ENCODE data around the gene SLC38A7. TPM values are rescaled to one million over a fixed set of nuclear protein-coding genes. Genes with fewer than 3 reads are reported as not detected.

Gene SLC38A7
- total RNA-seq, 1 experiment from 2014 or later = 21.3 TPM

- POLR2A ChIA-PET (ENCODE audit: low non-redundant PET) = no interaction called here
- CTCF ChIA-PET = no interaction called here
- Histone ChIP-seq H3K4me1 (ENCODE audit: insufficient read depth, low read length, poor library complexity, severe bottlenecking) (peaks cover 5% of the 10 kb centered on the region), H3K27ac (ENCODE audit: low read depth, low read length, poor library complexity, severe bottlenecking) (peak overlapping the region; percentile 70), H3K27me3 (replicated peaks; ENCODE audit: insufficient read depth, low read depth, low read length, poor library complexity) (no peaks in the 10 kb centered on the region), H3K9me3 (ENCODE audit: low read depth, low read length, poor library complexity, severe bottlenecking) (no peaks in the 10 kb centered on the region), H3K36me3 (ENCODE audit: insufficient read depth, low read length, poor library complexity, severe bottlenecking) (no peaks in the 10 kb centered on the region), H3K4me3 (ENCODE audit: low read depth, low read length, poor library complexity, severe bottlenecking) (peak overlapping the region; percentile 76)
- TF ChIP-seq CTCF (conservative IDR thresholded peaks at IDR 0.05; ENCODE audit: low read depth, low read length) (no peak), EZH2 (IDR thresholded peaks at IDR 0.05; ENCODE audit: borderline replicate concordance, low read depth, low read length, poor library complexity, severe bottlenecking) (no peak)
- DNase-seq (ENCODE audit: low spot score) = no peak
- intact Hi-C loops (cut with micrococcal nuclease; ENCODE audit: unreplicated experiment) = no loop called here
- BruUV-seq (replicated peaks) = no TSS peak
These were observed 48.7 kb upstream of the SLC38A7 start for GRCh38 chr16:58733248-58733670.

GRCh38 chr16:58732545-58733247 is 48.1 kb upstream of the SLC38A7 start:
- peak overlapping the region; percentile 76 for H3K4me3 ChIP-seq (ENCODE audit: low read depth, low read length, poor library complexity, severe bottlenecking)
- ChIA-PET CTCF (no interaction called here), POLR2A (ENCODE audit: low non-redundant PET) (no interaction called here)
- peaks cover 5% of the 10 kb centered on the region for H3K4me1 ChIP-seq (ENCODE audit: insufficient read depth, low read length, poor library complexity, severe bottlenecking)
- no peaks in the 10 kb centered on the region for H3K27me3 ChIP-seq (replicated peaks; ENCODE audit: insufficient read depth, low read depth, low read length, poor library complexity)
- H3K27ac ChIP-seq (ENCODE audit: low read depth, low read length, poor library complexity, severe bottlenecking) = no peak overlapping the region
- TF ChIP-seq CTCF (conservative IDR thresholded peaks at IDR 0.05; ENCODE audit: low read depth, low read length) = no peak
- TF ChIP-seq EZH2 (IDR thresholded peaks at IDR 0.05; ENCODE audit: borderline replicate concordance, low read depth, low read length, poor library complexity, severe bottlenecking) = no peak
- H3K9me3 ChIP-seq (ENCODE audit: low read depth, low read length, poor library complexity, severe bottlenecking) = no peaks in the 10 kb centered on the region
- intact Hi-C loops (cut with micrococcal nuclease; ENCODE audit: unreplicated experiment) = no loop called here
- DNase-seq (ENCODE audit: low spot score) = no peak
- no peaks in the 10 kb centered on the region for H3K36me3 ChIP-seq (ENCODE audit: insufficient read depth, low read length, poor library complexity, severe bottlenecking)
- TSS peak; percentile 50 for BruUV-seq (replicated peaks)

- Histone ChIP-seq H3K27ac (ENCODE audit: low read depth, low read length, poor library complexity, severe bottlenecking) (no peak overlapping the region), H3K4me3 (ENCODE audit: low read depth, low read length, poor library complexity, severe bottlenecking) (no peak overlapping the region), H3K9me3 (ENCODE audit: low read depth, low read length, poor library complexity, severe bottlenecking) (no peaks in the 10 kb centered on the region), H3K4me1 (ENCODE audit: insufficient read depth, low read length, poor library complexity, severe bottlenecking) (peaks cover 5% of the 10 kb centered on the region), H3K27me3 (replicated peaks; ENCODE audit: insufficient read depth, low read depth, low read length, poor library complexity) (no peaks in the 10 kb centered on the region), H3K36me3 (ENCODE audit: insufficient read depth, low read length, poor library complexity, severe bottlenecking) (no peaks in the 10 kb centered on the region)
- intact Hi-C loops (cut with micrococcal nuclease; ENCODE audit: unreplicated experiment) = no loop called here
- ChIA-PET POLR2A (ENCODE audit: low non-redundant PET) (no interaction called here), CTCF (no interaction called here)
- BruUV-seq (replicated peaks) = no TSS peak
- DNase-seq (ENCODE audit: low spot score) = no peak
- TF ChIP-seq CTCF (conservative IDR thresholded peaks at IDR 0.05; ENCODE audit: low read depth, low read length) = no peak
- TF ChIP-seq EZH2 (IDR thresholded peaks at IDR 0.05; ENCODE audit: borderline replicate concordance, low read depth, low read length, poor library complexity, severe bottlenecking) = no peak
These were observed 46.3 kb upstream of the SLC38A7 start for GRCh38 chr16:58730724-58731370.
